IPS-18a (cell line): ENCODE results near the gene NLGN1.

Experiments
- H3K27ac ChIP-seq: one replicate; pipeline ENCODE4 v1.5.1; 2013; ENCODE audit warnings: low read length
- H3K27me3 ChIP-seq: one replicate; pipeline ENCODE4 v1.6.1; 2013; ENCODE audit warnings: mild to moderate bottlenecking, low read length; ENCODE audit not compliant: control insufficient read depth, insufficient read depth
- H3K36me3 ChIP-seq: one replicate; pipeline ENCODE4 v1.6.1; 2013; ENCODE audit warnings: low read depth, low read length; ENCODE audit not compliant: control insufficient read depth
- H3K4me1 ChIP-seq: one replicate; pipeline ENCODE4 v1.6.1; 2013; ENCODE audit warnings: low read depth, low read length; ENCODE audit not compliant: control insufficient read depth
- H3K4me3 ChIP-seq: one replicate; pipeline ENCODE4 v1.5.1; 2013; ENCODE audit warnings: low read length
- H3K9ac ChIP-seq: one replicate; pipeline ENCODE4 v1.6.1; 2013; ENCODE audit warnings: mild to moderate bottlenecking, low read length, moderate library complexity
- H3K9me3 ChIP-seq: one replicate; pipeline ENCODE4 v1.6.1; 2013; ENCODE audit warnings: low read depth, low read length; ENCODE audit not compliant: control insufficient read depth

The NLGN1 gene

GRCh38 chr3:174276826-174277225, 879.3 kb downstream of the NLGN1 start:
- H3K4me3 ChIP-seq: no peak overlapping the region
- peaks cover 5% of the 10 kb centered on the region for H3K4me1 ChIP-seq
- no peaks in the 10 kb centered on the region for H3K9me3 ChIP-seq
- H3K9ac ChIP-seq: no peak overlapping the region
- no peak overlapping the region for H3K27ac ChIP-seq
- H3K36me3 ChIP-seq: no peaks in the 10 kb centered on the region
- no peaks in the 10 kb centered on the region for H3K27me3 ChIP-seq

GRCh38 chr3:174278094-174278493, 880.5 kb downstream of the NLGN1 start:
- H3K27ac ChIP-seq: no peak overlapping the region
- no peak overlapping the region for H3K4me3 ChIP-seq
- H3K4me1 ChIP-seq: peaks cover 5% of the 10 kb centered on the region
- no peaks in the 10 kb centered on the region for H3K36me3 ChIP-seq
- H3K9ac ChIP-seq: no peak overlapping the region
- no peaks in the 10 kb centered on the region for H3K27me3 ChIP-seq
- no peaks in the 10 kb centered on the region for H3K9me3 ChIP-seq

- Histone ChIP-seq H3K36me3 (no peaks in the 10 kb centered on the region), H3K4me3 (no peak overlapping the region), H3K27me3 (no peaks in the 10 kb centered on the region), H3K9ac (no peak overlapping the region), H3K9me3 (no peaks in the 10 kb centered on the region), H3K27ac (no peak overlapping the region), H3K4me1 (peaks cover 4% of the 10 kb centered on the region)
These were observed 882.6 kb downstream of the NLGN1 start for GRCh38 chr3:174280186-174280585.

GRCh38 chr3:174285242-174285864, 887.8 kb downstream of the NLGN1 start:
- Histone ChIP-seq H3K4me1 (peaks cover 16% of the 10 kb centered on the region), H3K27ac (no peak overlapping the region), H3K4me3 (no peak overlapping the region), H3K9me3 (no peaks in the 10 kb centered on the region), H3K9ac (no peak overlapping the region), H3K27me3 (no peaks in the 10 kb centered on the region), H3K36me3 (no peaks in the 10 kb centered on the region)

- no peak overlapping the region for H3K27ac ChIP-seq
- no peak overlapping the region for H3K9ac ChIP-seq
- peaks cover 19% of the 10 kb centered on the region for H3K4me1 ChIP-seq
- no peaks in the 10 kb centered on the region for H3K27me3 ChIP-seq
- H3K36me3 ChIP-seq: no peaks in the 10 kb centered on the region
- no peak overlapping the region for H3K4me3 ChIP-seq
- H3K9me3 ChIP-seq: no peaks in the 10 kb centered on the region
These were observed 890.2 kb downstream of the NLGN1 start for GRCh38 chr3:174287705-174288104.

GRCh38 chr3:174294616-174295015, 897.1 kb downstream of the NLGN1 start:
- Histone ChIP-seq H3K36me3 (no peaks in the 10 kb centered on the region), H3K27me3 (no peaks in the 10 kb centered on the region), H3K4me1 (peaks cover 14% of the 10 kb centered on the region), H3K9ac (no peak overlapping the region), H3K27ac (no peak overlapping the region), H3K9me3 (no peaks in the 10 kb centered on the region), H3K4me3 (no peak overlapping the region)

GRCh38 chr3:174295306-174296092, 898.0 kb downstream of the NLGN1 start:
- Histone ChIP-seq H3K9me3 (no peaks in the 10 kb centered on the region), H3K36me3 (no peaks in the 10 kb centered on the region)

GRCh38 chr3:174302746-174303315, 905.3 kb downstream of the NLGN1 start:
- H3K36me3 ChIP-seq: no peaks in the 10 kb centered on the region
- H3K27me3 ChIP-seq: no peaks in the 10 kb centered on the region
- H3K9ac ChIP-seq: no peak overlapping the region
- H3K4me3 ChIP-seq: no peak overlapping the region
- H3K9me3 ChIP-seq: no peaks in the 10 kb centered on the region
- H3K27ac ChIP-seq: no peak overlapping the region
- no peaks in the 10 kb centered on the region for H3K4me1 ChIP-seq

More at GRCh38 chr3:174295306-174296092, 898.0 kb downstream of the NLGN1 start:
- Histone ChIP-seq H3K27me3 (no peaks in the 10 kb centered on the region), H3K27ac (no peak overlapping the region), H3K4me3 (no peak overlapping the region), H3K9ac (no peak overlapping the region), H3K4me1 (peaks cover 8% of the 10 kb centered on the region)

- Histone ChIP-seq H3K9ac (no peak overlapping the region), H3K27me3 (no peaks in the 10 kb centered on the region), H3K27ac (no peak overlapping the region), H3K4me1 (no peaks in the 10 kb centered on the region), H3K36me3 (no peaks in the 10 kb centered on the region), H3K4me3 (no peak overlapping the region), H3K9me3 (no peaks in the 10 kb centered on the region)
These were observed 906.5 kb downstream of the NLGN1 start for GRCh38 chr3:174303907-174304560.

GRCh38 chr3:174308736-174309135, 911.2 kb downstream of the NLGN1 start:
- Histone ChIP-seq H3K27ac (no peak overlapping the region), H3K9me3 (no peaks in the 10 kb centered on the region), H3K4me1 (no peaks in the 10 kb centered on the region), H3K27me3 (no peaks in the 10 kb centered on the region), H3K4me3 (no peak overlapping the region), H3K36me3 (no peaks in the 10 kb centered on the region), H3K9ac (no peak overlapping the region)

- Histone ChIP-seq H3K4me3 (no peak overlapping the region), H3K9me3 (no peaks in the 10 kb centered on the region), H3K27ac (no peak overlapping the region), H3K9ac (no peak overlapping the region), H3K27me3 (no peaks in the 10 kb centered on the region), H3K36me3 (no peaks in the 10 kb centered on the region), H3K4me1 (no peaks in the 10 kb centered on the region)
These were observed 913.0 kb downstream of the NLGN1 start for GRCh38 chr3:174310475-174310983.
